Renal cortical epithelial cell (primary cell): ENCODE results near the gene DOCK3. TPM values are rescaled to one million over a fixed set of nuclear protein-coding genes. Genes with fewer than 3 reads are reported as not detected.
A peak's percentile ranks its signal among the peaks of the same experiment; 100 is the strongest.

ENCODE experiments used
- DNase-seq: peaks from one replicate; pipeline ENCODE4 v3.0.0-alpha.2; 2011; ENCODE audit warnings: low read depth
- total RNA-seq: library from RNA; depleted of rRNA; stranded (reverse); fragments of >200 nt; gene quantifications from 2 replicates; pipeline ENCODE4 v1.2.3, GENCODE V29; 2014

The DOCK3 gene, protein sequence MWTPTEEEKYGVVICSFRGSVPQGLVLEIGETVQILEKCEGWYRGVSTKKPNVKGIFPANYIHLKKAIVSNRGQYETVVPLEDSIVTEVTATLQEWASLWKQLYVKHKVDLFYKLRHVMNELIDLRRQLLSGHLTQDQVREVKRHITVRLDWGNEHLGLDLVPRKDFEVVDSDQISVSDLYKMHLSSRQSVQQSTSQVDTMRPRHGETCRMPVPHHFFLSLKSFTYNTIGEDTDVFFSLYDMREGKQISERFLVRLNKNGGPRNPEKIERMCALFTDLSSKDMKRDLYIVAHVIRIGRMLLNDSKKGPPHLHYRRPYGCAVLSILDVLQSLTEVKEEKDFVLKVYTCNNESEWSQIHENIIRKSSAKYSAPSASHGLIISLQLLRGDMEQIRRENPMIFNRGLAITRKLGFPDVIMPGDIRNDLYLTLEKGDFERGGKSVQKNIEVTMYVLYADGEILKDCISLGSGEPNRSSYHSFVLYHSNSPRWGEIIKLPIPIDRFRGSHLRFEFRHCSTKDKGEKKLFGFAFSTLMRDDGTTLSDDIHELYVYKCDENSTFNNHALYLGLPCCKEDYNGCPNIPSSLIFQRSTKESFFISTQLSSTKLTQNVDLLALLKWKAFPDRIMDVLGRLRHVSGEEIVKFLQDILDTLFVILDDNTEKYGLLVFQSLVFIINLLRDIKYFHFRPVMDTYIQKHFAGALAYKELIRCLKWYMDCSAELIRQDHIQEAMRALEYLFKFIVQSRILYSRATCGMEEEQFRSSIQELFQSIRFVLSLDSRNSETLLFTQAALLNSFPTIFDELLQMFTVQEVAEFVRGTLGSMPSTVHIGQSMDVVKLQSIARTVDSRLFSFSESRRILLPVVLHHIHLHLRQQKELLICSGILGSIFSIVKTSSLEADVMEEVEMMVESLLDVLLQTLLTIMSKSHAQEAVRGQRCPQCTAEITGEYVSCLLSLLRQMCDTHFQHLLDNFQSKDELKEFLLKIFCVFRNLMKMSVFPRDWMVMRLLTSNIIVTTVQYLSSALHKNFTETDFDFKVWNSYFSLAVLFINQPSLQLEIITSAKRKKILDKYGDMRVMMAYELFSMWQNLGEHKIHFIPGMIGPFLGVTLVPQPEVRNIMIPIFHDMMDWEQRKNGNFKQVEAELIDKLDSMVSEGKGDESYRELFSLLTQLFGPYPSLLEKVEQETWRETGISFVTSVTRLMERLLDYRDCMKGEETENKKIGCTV (N-terminal part only)
- 0.35 and 0.69 TPM in 2 replicates for total RNA-seq

- DNase-seq = no peak
These were observed at the start of gene DOCK3 for GRCh38 chr3:50674349-50675178. Gene DOCK3, plus strand, starts transcription at chr3:50674927. Its CDS starts 337 bp downstream, at chr3:50675264.

DNA sequence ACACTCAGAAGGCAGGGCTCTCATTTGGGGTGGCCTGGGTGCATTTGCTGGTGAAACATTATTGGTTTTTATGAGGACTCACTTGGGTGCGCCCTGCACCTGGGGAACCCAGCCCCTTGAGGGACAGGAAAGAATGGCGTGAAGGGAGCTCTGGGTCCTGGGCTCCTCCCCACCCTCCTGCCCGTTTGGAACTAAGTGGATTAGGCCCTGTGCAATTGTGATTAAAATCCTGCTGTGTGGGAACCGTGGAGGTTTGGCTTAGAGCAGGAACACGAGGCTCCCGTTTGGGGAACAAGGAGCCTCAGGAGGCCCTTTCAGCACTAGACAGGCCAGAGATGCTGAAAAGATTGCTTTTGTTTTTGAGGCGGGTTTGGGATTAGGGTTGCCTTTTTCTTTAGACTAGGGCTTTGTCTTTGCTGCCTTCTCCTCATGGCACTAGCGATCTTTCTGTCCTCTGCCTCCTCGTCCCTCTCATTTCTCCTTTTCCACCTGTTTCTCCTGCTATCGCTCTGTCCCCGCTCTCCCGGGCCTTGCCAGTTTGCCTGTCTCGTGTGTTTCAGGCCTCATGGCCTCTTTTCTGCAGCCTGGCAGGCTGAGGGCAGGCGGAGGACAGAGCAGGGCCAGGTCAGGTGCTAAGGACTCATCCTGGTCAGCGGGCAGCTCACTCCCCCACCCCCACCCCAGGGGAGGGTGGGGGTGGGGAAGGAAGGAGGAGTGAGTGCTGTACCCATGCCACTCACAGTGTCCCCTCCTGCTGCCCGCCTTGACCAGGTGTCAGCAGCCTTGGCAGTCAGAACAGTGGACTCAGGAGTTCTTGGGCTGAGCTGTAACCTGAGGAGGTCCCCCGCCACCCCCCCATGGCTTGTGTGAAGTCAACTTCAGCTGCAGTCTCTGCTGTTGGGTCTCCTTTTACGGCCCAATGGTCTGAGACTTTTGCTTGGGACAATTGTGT, 49.2 kb upstream of the DOCK3 start:
- no peak for DNase-seq

- DNase-seq = no peak
These were observed 48.3 kb upstream of the DOCK3 start for GRCh38 chr3:50626401-50626800.

GRCh38 chr3:50627407-50628051, 47.2 kb upstream of the DOCK3 start:
- DNase-seq = peak; percentile 92

DNA sequence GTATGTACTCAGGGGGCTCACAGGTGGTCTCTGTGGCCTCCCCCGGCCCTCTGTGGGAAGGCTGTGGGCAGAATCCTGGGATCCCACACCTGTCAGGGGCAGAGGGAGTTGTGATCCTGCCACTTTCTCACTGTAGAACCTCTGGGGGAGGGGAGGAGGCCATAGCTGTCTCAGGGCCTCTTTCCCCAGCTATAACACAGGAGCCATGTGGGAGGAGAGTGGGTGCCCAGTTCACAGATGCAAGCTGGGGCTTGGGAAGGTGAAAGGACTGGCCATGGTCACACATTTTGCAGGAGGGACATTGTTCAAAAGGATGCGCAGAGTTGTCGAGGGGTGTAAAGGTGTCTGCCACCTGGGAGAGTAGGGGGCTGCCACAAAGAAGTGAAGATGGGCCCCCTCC, 46.1 kb upstream of the DOCK3 start:
- no peak for DNase-seq

- DNase-seq = no peak
These were observed 44.3 kb upstream of the DOCK3 start for GRCh38 chr3:50630394-50630793.

GRCh38 chr3:50630877-50631276, 43.9 kb upstream of the DOCK3 start:
- peak; percentile 87 for DNase-seq

GRCh38 chr3:50632450-50632849, 42.3 kb upstream of the DOCK3 start:
- DNase-seq = no peak

DNA sequence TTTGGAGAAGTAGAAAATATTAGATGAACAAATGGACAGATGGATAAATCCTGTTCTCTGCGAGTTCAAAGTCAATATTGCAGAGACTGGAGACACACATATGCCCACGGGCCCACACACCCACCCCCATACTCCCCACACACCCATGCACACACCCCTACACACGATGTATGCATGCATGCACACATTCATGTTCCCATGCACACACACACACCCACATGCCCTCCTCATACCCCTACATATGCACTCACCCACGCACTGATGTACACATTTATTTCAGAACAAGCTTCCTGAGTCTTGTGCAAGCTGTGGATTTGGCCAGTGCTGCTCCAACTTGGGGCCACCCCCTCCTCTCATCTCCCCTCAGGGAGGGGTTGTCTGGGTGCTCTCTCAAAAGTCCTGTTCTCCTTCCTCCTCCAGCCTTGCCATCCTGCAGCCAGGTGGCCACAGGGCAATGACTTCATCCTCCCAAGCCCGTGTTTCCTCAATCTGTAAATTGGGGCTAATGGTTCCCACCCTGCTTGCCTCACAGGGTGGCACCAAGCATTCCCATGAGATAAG, 41.4 kb upstream of the DOCK3 start:
- DNase-seq = no peak

DNA sequence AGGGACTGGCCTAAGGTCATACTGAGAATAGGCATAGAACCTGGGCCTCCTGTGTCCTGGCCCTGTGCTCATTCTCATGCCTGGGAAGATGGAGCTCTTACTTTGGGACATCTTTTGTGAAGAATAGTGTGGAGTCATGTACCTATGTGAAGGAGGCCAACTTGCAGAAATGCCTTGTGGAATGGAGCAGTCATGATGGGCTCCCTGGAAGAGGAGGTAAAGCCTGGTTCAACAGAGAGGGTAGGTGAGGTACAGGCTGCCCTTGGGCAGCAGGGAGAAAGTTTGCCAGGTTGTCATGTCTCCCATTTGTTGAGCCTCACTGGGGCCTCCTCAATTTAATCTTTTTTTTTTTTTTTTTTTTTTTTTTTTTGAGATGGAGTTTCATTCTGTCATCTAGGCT, 39.7 kb upstream of the DOCK3 start:
- DNase-seq = no peak

DNA sequence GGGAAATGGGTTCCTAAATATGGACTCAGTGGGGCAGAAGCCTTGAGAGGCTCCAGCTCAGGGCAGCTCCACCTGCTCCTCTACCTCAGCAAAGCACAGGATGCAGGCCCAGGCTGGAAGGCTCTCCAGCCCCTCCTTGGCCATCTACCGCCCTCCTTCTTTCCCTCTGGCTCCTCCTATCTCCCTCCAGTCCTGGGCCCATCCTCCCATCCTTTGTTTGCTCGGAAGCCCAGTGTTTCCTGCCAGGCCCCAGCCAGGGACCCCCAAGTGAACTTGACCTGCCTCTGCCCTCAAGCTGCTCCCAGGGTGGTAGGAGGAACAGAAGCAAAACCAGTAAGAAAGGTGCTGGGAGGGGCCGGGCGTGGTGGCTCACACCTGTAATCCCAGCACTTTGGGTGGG, 37.7 kb upstream of the DOCK3 start:
- no peak for DNase-seq

GRCh38 chr3:50637945-50638344, 36.8 kb upstream of the DOCK3 start:
- no peak for DNase-seq

- DNase-seq = peak; percentile 52
These were observed 35.7 kb upstream of the DOCK3 start for GRCh38 chr3:50639055-50639494.

DNA sequence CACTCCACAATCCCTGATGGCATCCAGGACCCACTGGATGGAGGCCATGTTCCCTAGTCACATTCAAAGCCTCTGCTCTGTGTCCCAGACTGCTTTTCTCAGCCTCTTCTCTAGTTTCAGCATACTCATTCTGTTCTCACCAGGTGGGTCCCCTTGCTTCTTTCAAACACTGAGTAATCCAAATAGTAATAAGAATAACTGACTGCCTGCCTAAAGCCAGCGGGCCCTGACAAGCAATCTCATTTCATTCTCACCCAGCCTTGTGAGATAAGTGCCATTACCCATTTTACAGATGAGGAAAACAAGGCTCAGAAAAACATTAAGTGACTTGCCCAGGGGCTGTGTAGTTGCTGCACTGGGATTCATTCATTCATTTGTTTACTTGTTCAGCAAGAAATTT, 32.3 kb upstream of the DOCK3 start:
- DNase-seq = no peak

DNA sequence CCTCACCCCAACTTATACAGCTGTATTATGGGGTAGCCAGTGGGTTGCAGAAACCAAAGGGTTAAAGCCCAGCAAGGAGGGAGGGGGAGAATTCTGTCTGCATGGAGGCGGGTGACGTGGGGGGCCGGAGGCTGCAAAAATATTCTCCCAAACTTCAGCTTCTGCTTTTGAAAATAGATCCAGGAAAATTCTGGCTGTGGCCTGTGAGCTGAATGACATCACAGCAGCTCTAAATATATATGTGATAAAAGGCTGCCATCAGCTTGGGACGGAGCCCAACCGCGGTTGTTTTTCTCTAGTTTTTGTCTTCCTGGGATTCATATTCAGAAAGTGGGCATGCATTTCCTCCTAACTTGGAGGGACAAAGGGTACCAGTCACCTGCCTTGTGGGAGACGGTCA, 30.2 kb upstream of the DOCK3 start:
- no peak for DNase-seq

- no peak for DNase-seq
These were observed 29.3 kb upstream of the DOCK3 start for GRCh38 chr3:50645378-50645777.

GRCh38 chr3:50648313-50648712, 26.4 kb upstream of the DOCK3 start:
- no peak for DNase-seq

- DNase-seq = no peak
These were observed 25.8 kb upstream of the DOCK3 start for GRCh38 chr3:50648944-50649343.

DNA sequence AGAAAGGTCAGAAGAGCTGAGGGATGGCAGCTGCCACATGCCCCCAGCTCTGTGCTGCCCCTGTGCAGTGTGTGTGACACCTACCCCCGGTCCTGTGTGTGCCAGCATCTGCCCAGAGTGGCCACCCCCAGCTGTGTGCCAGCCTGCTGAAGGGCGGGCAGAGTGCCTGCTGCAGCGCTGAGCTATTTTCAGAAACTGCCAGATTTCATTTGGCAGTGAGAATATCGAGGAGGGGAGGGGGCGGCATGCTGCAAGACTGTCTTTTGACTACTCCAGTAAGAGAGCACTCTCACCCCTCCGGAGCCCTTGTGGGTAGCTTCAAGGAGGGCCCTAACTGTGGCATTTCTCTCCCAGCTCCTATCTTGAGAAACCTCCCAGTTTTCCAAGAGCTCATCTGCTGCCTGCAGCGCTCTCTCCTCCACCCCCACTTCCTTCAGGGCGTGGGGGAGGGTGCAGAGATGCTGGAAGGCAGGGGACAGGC, 25.2 kb upstream of the DOCK3 start:
- DNase-seq = no peak
